Body of pancreas (tissue), 4 donors: Measurements from ENCODE around the gene CPSF3. TPM values are rescaled to one million over a fixed set of nuclear protein-coding genes. Genes with fewer than 3 reads are reported as not detected.
"Not testable (repeated sequence)": the region's sequence is repeated elsewhere in the genome, so short reads cannot be mapped to it uniquely, and the experiment has no call there.

Experiments
- ATAC-seq: fragments of 150-250 bp; one replicate; pipeline ENCODE4 v1.9.1; 2016
- DNase-seq, 4 donors: peaks; one replicate each; pipeline ENCODE4 v3.0.0-alpha.2; 2019
- H3K27ac ChIP-seq, 4 donors: fragments of 200-600 bp; sonication (generic); 1 replicate in 3 of 4; 2 replicates in 1 of 4; pipeline versions ENCODE4 v1.5.1 to v1.6.1; 2016 to 2019; ENCODE audit warnings: mild to moderate bottlenecking in 1 of 4, mixed read lengths in 1 of 4, moderate library complexity in 1 of 4
- H3K27me3 ChIP-seq, 2 donors: fragments of 200-600 bp; sonication (generic); one replicate each; pipeline ENCODE4 v1.6.0; 2016; ENCODE audit warnings: mild to moderate bottlenecking in 1 of 2
- H3K36me3 ChIP-seq, 2 donors: fragments of 200-600 bp; sonication (generic); replicated peaks in 1 of 2; 2 replicates each; pipeline ENCODE4 v1.5.1; 2016; ENCODE audit warnings: low read depth in 2 of 2; ENCODE audit not compliant: insufficient read depth in 1 of 2
- H3K4me1 ChIP-seq: fragments of 200-600 bp; sonication (generic); one replicate; pipeline ENCODE4 v1.6.0; 2016
- H3K4me3 ChIP-seq, 2 donors: fragments of 200-600 bp; sonication (generic); 1 replicate in 1 of 2; 2 replicates in 1 of 2; pipeline ENCODE4 v1.5.1; 2016 to 2019
- H3K9me3 ChIP-seq, 3 donors: fragments of 200-600 bp; sonication (generic); 1 replicate in 2 of 3; 2 replicates in 1 of 3; pipeline ENCODE4 v1.5.1; 2016
- POLR2A ChIP-seq, 3 donors: fragments of 450-650 bp; IDR thresholded peaks; one replicate each; pipeline ENCODE4 v1.6.1; 2016; ENCODE audit warnings: antibody characterized with exemption in 3 of 3, mild to moderate bottlenecking in 2 of 3
- WGBS, 2 donors: methylation state at CpG; one replicate each; pipeline ENCODE4 v1.1.5; 2017; 5-methylcytosine and 5-hydroxymethylcytosine counted together
- intact Hi-C: fragments of 100-400 bp; cut with DNase I; formaldehyde crosslinking; loops from one replicate; pipeline ENCODE4 v1.15.1; 2023
- total RNA-seq, 2 donors: library from RNA; depleted of rRNA; stranded (reverse); fragments of >200 nt; gene quantifications; one replicate each; pipeline ENCODE4 v1.1.0, GENCODE V29; 2016
- TF ChIP-seq, protein P1 (sequence below), 7 experiments: fragments of 450-650 bp in 4 of 7; fragments of 200-600 bp in 3 of 7; sonication (generic) in 3 of 7; IDR thresholded peaks; one replicate each; pipeline ENCODE4 v1.5.1; 2016 to 2019; ENCODE audit warnings: antibody characterized with exemption in 7 of 7

The CPSF3 gene
- total RNA-seq, 2 donors from 2014 or later, result 11.2 to 84.0 TPM

DNA sequence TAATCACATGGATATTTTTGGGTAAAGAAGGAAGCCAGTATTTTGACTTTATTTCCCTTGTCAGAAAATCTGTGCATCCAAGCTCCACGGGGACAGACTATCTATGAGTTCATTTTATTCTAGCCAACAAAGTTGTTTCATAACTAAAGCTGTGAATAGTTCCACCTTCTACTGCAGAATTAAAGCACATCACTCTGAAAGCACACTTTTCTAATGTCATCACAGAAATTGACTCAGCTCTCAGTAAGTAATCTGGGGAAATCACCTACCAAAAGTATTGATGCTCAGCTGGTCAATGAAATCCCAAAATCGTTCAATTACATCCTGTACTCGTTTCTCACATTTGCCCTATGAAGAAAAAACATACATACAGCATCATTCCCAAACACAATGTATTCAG is 70.0 kb downstream of the CPSF3 start:
- no peak for DNase-seq
- WGBS, 2 donors, result 68 to 79% methylated on average over 3 of the region's 3 CpGs
- Histone ChIP-seq H3K9me3 (no peaks in the 10 kb centered on the region), H3K27me3 (no peaks in the 10 kb centered on the region), H3K4me1 (no peaks in the 10 kb centered on the region), H3K4me3 (no peak overlapping the region), H3K27ac (no peak overlapping the region), H3K36me3 (peaks cover 0 to 34% of the 10 kb centered on the region in 2 donors)
- ATAC-seq, result no peak
- no peak for TF ChIP-seq POLR2A (IDR thresholded peaks at IDR 0.05)
- TF ChIP-seq, protein P1, sequence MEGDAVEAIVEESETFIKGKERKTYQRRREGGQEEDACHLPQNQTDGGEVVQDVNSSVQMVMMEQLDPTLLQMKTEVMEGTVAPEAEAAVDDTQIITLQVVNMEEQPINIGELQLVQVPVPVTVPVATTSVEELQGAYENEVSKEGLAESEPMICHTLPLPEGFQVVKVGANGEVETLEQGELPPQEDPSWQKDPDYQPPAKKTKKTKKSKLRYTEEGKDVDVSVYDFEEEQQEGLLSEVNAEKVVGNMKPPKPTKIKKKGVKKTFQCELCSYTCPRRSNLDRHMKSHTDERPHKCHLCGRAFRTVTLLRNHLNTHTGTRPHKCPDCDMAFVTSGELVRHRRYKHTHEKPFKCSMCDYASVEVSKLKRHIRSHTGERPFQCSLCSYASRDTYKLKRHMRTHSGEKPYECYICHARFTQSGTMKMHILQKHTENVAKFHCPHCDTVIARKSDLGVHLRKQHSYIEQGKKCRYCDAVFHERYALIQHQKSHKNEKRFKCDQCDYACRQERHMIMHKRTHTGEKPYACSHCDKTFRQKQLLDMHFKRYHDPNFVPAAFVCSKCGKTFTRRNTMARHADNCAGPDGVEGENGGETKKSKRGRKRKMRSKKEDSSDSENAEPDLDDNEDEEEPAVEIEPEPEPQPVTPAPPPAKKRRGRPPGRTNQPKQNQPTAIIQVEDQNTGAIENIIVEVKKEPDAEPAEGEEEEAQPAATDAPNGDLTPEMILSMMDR (IDR thresholded peaks at IDR 0.05), result no peak
- intact Hi-C loops, result no loop called here

DNA sequence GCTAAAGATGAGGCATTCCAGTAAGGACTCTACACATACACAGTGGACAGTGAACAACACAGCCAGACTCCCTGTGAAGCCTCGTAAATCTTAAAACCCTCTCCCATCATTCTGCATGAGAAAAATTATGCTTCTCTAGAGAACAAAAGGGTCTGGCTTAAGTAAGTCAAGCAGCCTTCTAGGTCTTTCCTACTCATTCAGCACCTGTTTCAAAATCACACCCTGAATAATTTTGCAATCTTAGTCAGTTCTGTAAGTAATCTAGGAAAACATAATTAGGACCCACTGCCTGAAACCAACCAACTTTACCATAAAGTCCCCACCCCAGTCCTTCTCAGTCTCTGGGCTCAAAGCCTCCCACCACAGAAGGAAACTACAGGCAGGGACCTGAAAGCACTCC is 70.6 kb downstream of the CPSF3 start:
- intact Hi-C loops, result no loop called here
- no peaks in the 10 kb centered on the region for H3K9me3 ChIP-seq
- H3K4me3 ChIP-seq, result no peak overlapping the region
- H3K4me1 ChIP-seq, result no peaks in the 10 kb centered on the region
- ATAC-seq, result no peak
- WGBS, 2 donors, result 95 to 100% methylated on average over 1 of the region's 1 CpG
- H3K27me3 ChIP-seq, result no peaks in the 10 kb centered on the region
- H3K36me3 ChIP-seq, result peaks cover 0 to 32% of the 10 kb centered on the region in 2 donors
- no peak for DNase-seq
- TF ChIP-seq POLR2A (IDR thresholded peaks at IDR 0.05), result no peak
- TF ChIP-seq, protein P1 (IDR thresholded peaks at IDR 0.05), result no peak
- H3K27ac ChIP-seq, result no peak overlapping the region

DNA sequence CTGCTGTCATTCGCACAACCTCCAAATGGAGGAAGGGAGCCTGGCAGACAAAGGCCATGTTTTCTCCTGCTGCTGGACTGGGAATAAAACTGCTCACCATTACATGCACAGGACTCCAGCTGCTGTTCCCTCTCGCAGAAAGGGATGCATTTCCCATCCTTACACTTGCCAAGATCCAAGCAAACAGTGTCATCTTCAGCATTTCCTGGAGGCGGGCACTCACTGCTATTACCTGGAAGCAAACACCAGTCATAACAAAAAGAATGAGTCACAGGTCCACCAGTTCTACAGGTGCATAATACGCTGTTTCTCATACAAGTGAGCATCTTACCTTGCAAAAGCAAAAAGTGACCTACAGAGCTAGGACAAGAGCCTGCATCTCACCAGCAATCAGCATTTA is 73.6 kb downstream of the CPSF3 start:
- H3K27me3 ChIP-seq, result no peaks in the 10 kb centered on the region
- H3K4me1 ChIP-seq, result no peaks in the 10 kb centered on the region
- H3K27ac ChIP-seq, result no peak overlapping the region
- no peak for TF ChIP-seq POLR2A (IDR thresholded peaks at IDR 0.05)
- TF ChIP-seq, protein P1 (IDR thresholded peaks at IDR 0.05), result no peak
- no peak overlapping the region for H3K4me3 ChIP-seq
- WGBS, 2 donors, result 96 to 99% methylated on average over 3 to 4 of the region's 4 CpGs
- H3K36me3 ChIP-seq, result peaks cover 0 to 22% of the 10 kb centered on the region in 2 donors
- intact Hi-C loops, result no loop called here
- DNase-seq (peak in 1 of 4 donors; percentile 7), ATAC-seq (no peak)
- H3K9me3 ChIP-seq, result no peaks in the 10 kb centered on the region

DNA sequence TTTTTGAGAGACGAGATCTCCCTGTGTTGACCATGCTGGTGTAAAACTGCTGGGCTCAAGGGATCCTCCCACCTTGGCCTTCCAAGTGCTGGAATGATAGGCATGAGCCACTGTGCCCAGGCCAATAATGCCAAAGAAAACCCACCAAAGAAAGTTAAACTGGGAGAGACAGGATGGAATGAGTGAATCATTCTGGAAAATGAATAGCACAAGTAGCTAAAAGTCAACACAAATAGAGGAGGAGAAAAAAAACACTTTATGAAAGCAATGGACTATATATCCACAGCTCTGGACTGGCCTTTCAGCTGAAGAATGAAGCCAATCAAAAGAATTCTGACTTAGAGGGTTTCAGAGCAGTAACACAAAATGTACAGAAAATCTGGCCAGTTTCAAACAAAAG is 74.8 kb downstream of the CPSF3 start:
- Histone ChIP-seq H3K9me3 (no peaks in the 10 kb centered on the region), H3K27me3 (no peaks in the 10 kb centered on the region), H3K4me1 (no peaks in the 10 kb centered on the region), H3K27ac (no peak overlapping the region), H3K36me3 (peaks cover 0 to 18% of the 10 kb centered on the region in 2 donors), H3K4me3 (no peak overlapping the region)
- TF ChIP-seq, protein P1 (IDR thresholded peaks at IDR 0.05), result no peak
- no peak for TF ChIP-seq POLR2A (IDR thresholded peaks at IDR 0.05)
- intact Hi-C loops, result no loop called here
- DNase-seq, result no peak
- ATAC-seq, result no peak
- WGBS, 2 donors, result 76 to 88% methylated on average over 1 of the region's 1 CpG

DNA sequence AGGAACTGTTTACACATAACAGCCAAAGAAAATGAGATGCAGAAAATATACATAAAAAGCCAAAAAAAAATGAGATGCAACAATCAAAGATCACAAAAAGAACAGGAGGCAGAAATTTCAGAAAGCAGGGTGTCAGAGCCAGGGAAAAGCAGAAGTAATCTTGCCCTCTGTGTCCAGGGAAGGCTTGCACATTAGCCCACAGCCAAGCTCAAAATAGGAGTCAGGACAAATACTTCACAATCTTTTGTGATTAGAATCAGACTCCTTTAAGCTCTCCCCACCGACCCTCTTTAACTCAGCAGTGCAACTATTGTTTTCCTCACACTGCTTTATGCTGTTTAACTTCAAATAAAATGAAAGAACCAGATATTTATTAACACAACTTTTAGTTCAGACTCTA is 85.5 kb downstream of the CPSF3 start:
- Histone ChIP-seq H3K9me3 (no peaks in the 10 kb centered on the region), H3K27me3 (no peaks in the 10 kb centered on the region), H3K27ac (no peak overlapping the region), H3K4me1 (no peaks in the 10 kb centered on the region), H3K4me3 (no peak overlapping the region), H3K36me3 (peaks cover 0 to 8% of the 10 kb centered on the region in 2 donors)
- TF ChIP-seq, protein P1 (IDR thresholded peaks at IDR 0.05), result no peak
- TF ChIP-seq POLR2A (IDR thresholded peaks at IDR 0.05), result no peak
- WGBS, 2 donors, result 16 to 23% methylated on average over 1 of the region's 1 CpG
- intact Hi-C loops, result no loop called here
- ATAC-seq (no peak), DNase-seq (no peak)

DNA sequence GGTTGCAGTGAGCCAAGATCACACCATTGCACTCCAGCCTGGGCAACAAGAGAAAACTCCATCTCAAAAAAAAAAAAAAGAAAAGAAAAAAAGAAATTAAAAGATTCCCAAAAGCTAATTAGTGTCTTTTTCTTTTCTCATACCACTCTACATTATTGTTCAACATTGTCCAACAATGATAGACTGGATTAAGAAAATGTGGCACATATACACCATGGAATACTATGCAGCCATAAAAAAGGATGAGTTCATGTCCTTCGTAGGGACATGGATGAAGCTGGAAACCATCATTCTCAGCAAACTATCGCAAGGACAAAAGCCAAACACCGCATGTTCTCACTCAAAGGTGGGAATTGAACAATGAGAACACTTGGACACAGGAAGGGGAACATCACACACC is 90.5 kb downstream of the CPSF3 start:
- H3K27me3 ChIP-seq, DNase-seq: not testable (repeated sequence)

More for the DNA sequence above, 90.5 kb downstream of the CPSF3 start:
- H3K4me3 ChIP-seq, H3K9me3 ChIP-seq, H3K4me1 ChIP-seq, ATAC-seq, H3K27ac ChIP-seq, intact Hi-C loops, H3K36me3 ChIP-seq: not testable (repeated sequence)
- WGBS, 2 donors, result 95 to 100% methylated on average over 3 of the region's 3 CpGs
